Measurements from ENCODE around the gene FAIM2.

FAIM2 gene

GRCh38 chr12:49843876-49844437 lies 59.7 kb downstream of the FAIM2 start:
- DNase-seq (no peak), ATAC-seq (ENCODE audit: insufficient read depth, low read depth) (no peak)
- Histone ChIP-seq H3K27ac (ENCODE audit: low read length) (peak overlapping the region; percentile 81; the same call in 1 of the 2 replicates), H3K4me2 (ENCODE audit: insufficient read depth, low read length) (peak overlapping the region; percentile 84), H3K4me1 (ENCODE audit: insufficient read depth, low read length) (peaks cover 31% of the 10 kb centered on the region), H3K27me3 (ENCODE audit: insufficient read depth, low read length, poor library complexity) (no peaks in the 10 kb centered on the region), H3K9me3 (ENCODE audit: insufficient read depth, low read length, severe bottlenecking) (no peaks in the 10 kb centered on the region), H3K4me3 (ENCODE audit: low read depth in 1 of 2, low read length in 2 of 2) (peak overlapping the region; percentile 55 to 73; a peak in 3 of 4 replicates), H3K9ac (ENCODE audit: low read depth, low read length) (peak overlapping the region; percentile 76), H4K20me1 (ENCODE audit: insufficient read depth, low read length) (no peaks in the 10 kb centered on the region), H2AFZ (ENCODE audit: low read depth, low read length) (peak overlapping the region; percentile 92), H3K79me2 (ENCODE audit: insufficient read depth, low read length) (peaks cover 20% of the 10 kb centered on the region), H3K36me3 (ENCODE audit: insufficient read depth, low read length) (no peaks in the 10 kb centered on the region)
- TF ChIP-seq EZH2 (IDR thresholded peaks at IDR 0.05; ENCODE audit: borderline replicate concordance, low read depth, low read length, severe bottlenecking): no peak
- TF ChIP-seq CTCF (IDR thresholded peaks at IDR 0.05; ENCODE audit: borderline replicate concordance, extremely low read depth, low read length, poor library complexity, severe bottlenecking): no peak

- H3K79me2 ChIP-seq (ENCODE audit: insufficient read depth, low read length): peaks cover 20% of the 10 kb centered on the region
- peaks cover 31% of the 10 kb centered on the region for H3K4me1 ChIP-seq (ENCODE audit: insufficient read depth, low read length)
- DNase-seq (no peak), ATAC-seq (ENCODE audit: insufficient read depth, low read depth) (no peak)
- H3K27ac ChIP-seq (ENCODE audit: low read length): peak overlapping the region; percentile 81
- no peaks in the 10 kb centered on the region for H4K20me1 ChIP-seq (ENCODE audit: insufficient read depth, low read length)
- peak overlapping the region; percentile 55 to 73; a peak in 3 of 4 replicates for H3K4me3 ChIP-seq (ENCODE audit: low read depth in 1 of 2, low read length in 2 of 2)
- H3K36me3 ChIP-seq (ENCODE audit: insufficient read depth, low read length): peaks cover 4% of the 10 kb centered on the region; the same call in 1 of the 2 replicates
- no peaks in the 10 kb centered on the region for H3K27me3 ChIP-seq (ENCODE audit: insufficient read depth, low read length, poor library complexity)
- H3K9me3 ChIP-seq (ENCODE audit: insufficient read depth, low read length, severe bottlenecking): no peaks in the 10 kb centered on the region
- peak overlapping the region; percentile 84 for H3K4me2 ChIP-seq (ENCODE audit: insufficient read depth, low read length)
- H2AFZ ChIP-seq (ENCODE audit: low read depth, low read length): peak overlapping the region; percentile 92
- TF ChIP-seq EZH2 (IDR thresholded peaks at IDR 0.05; ENCODE audit: borderline replicate concordance, low read depth, low read length, severe bottlenecking): no peak
- TF ChIP-seq CTCF (IDR thresholded peaks at IDR 0.05; ENCODE audit: borderline replicate concordance, extremely low read depth, low read length, poor library complexity, severe bottlenecking): no peak
- peak overlapping the region; percentile 76 for H3K9ac ChIP-seq (ENCODE audit: low read depth, low read length)
These were observed 60.3 kb downstream of the FAIM2 start for GRCh38 chr12:49843411-49843810.

- H4K20me1 ChIP-seq (ENCODE audit: insufficient read depth, low read length): no peaks in the 10 kb centered on the region
- DNase-seq: peak; percentile 94
These were observed 61.0 kb downstream of the FAIM2 start, which contains the start of gene BCDIN3D for GRCh38 chr12:49842519-49843352. TSS of gene BCDIN3D (minus strand) at chr12:49843106. CDS start at chr12:49843087, 19 bp downstream.

More at GRCh38 chr12:49842519-49843352, 61.0 kb downstream of the FAIM2 start, which contains the start of gene BCDIN3D:
- H3K4me3 ChIP-seq (ENCODE audit: low read depth in 1 of 2, low read length in 2 of 2): peak within 1 kb of the TSS; percentile 55 to 73; a peak in 3 of 4 replicates
- peak within 1 kb of the TSS; percentile 81 for H3K27ac ChIP-seq (ENCODE audit: low read length)
- H3K9ac ChIP-seq (ENCODE audit: low read depth, low read length): peak within 1 kb of the TSS; percentile 76
- H3K4me1 ChIP-seq (ENCODE audit: insufficient read depth, low read length): peaks cover 31% of the 10 kb centered on the region
- TF ChIP-seq CTCF (IDR thresholded peaks at IDR 0.05; ENCODE audit: borderline replicate concordance, extremely low read depth, low read length, poor library complexity, severe bottlenecking) (peak; percentile 2), EZH2 (IDR thresholded peaks at IDR 0.05; ENCODE audit: borderline replicate concordance, low read depth, low read length, severe bottlenecking) (no peak)
- peaks cover 20% of the 10 kb centered on the region for H3K79me2 ChIP-seq (ENCODE audit: insufficient read depth, low read length)
- no peaks in the 10 kb centered on the region for H3K9me3 ChIP-seq (ENCODE audit: insufficient read depth, low read length, severe bottlenecking)
- peaks cover 9% of the 10 kb centered on the region; the same call in 1 of the 2 replicates for H3K36me3 ChIP-seq (ENCODE audit: insufficient read depth, low read length)
- H3K4me2 ChIP-seq (ENCODE audit: insufficient read depth, low read length): peak within 1 kb of the TSS; percentile 84
- no peaks in the 10 kb centered on the region for H3K27me3 ChIP-seq (ENCODE audit: insufficient read depth, low read length, poor library complexity)
- H2AFZ ChIP-seq (ENCODE audit: low read depth, low read length): peak within 1 kb of the TSS; percentile 92
- ATAC-seq (ENCODE audit: insufficient read depth, low read depth): peak; percentile 95
